Lower leg skin (tissue), 3 donors: Measurements from ENCODE around the gene DOHH.

Experiments used
- CTCF ChIP-seq, 3 donors: fragments of 450-650 bp; IDR thresholded peaks; one replicate each; pipeline ENCODE4 v1.5.1; 2016; ENCODE audit warnings: antibody characterized with exemption in 3 of 3, mild to moderate bottlenecking in 3 of 3, moderate library complexity in 2 of 3
- POLR2A ChIP-seq, 2 donors: fragments of 450-650 bp; IDR thresholded peaks; one replicate each; pipeline ENCODE4 v1.6.1; 2016 to 2017; ENCODE audit warnings: antibody characterized with exemption in 2 of 2, mild to moderate bottlenecking in 1 of 2, moderate library complexity in 1 of 2

- TF ChIP-seq CTCF (IDR thresholded peaks at IDR 0.05), result no peak
- no peak for TF ChIP-seq POLR2A (IDR thresholded peaks at IDR 0.05)
Measured at GRCh38 chr19:3544058-3544376, 43.5 kb upstream of the DOHH start.
